ENCODE results near the gene GTPBP8. TPM values are rescaled to one million over a fixed set of nuclear protein-coding genes. Genes with fewer than 3 reads are reported as not detected.

Gene GTPBP8
- total RNA-seq, 1 experiment from 2014 or later = 29.8 TPM

GRCh38 chr3:113021471-113021870 is 30.7 kb downstream of the GTPBP8 start:
- Mint-ChIP-seq H3K36me3 (ENCODE audit: insufficient read depth in 1 of 3, low read depth in 3 of 3) (peaks cover 0 to 23% (median 10%) of the 10 kb centered on the region in 3 experiments; a peak in 6 of 7 replicates), H3K9me3 (peaks cover 2 to 6% of the 10 kb centered on the region in 2 experiments; a peak in 2 of 5 replicates), H3K4me1 (peaks cover 29 to 35% of the 10 kb centered on the region in 2 experiments), H3K27ac (no peak overlapping the region), H3K27me3 (ENCODE audit: low read depth) (no peaks in the 10 kb centered on the region; the same call in none of the 2 replicates), H3K4me3 (no peak overlapping the region)
- no peak overlapping the region for H4K5ac ChIP-seq (ENCODE audit: insufficient read length, low read depth, low read length)
- peaks cover 11% of the 10 kb centered on the region; the same call in 1 of the 2 replicates for H3K79me2 ChIP-seq (ENCODE audit: insufficient read depth, low read length)
- H2AK5ac ChIP-seq (ENCODE audit: insufficient read length, low read length) = no peak overlapping the region
- no CpG with 5 or more reads among the region's 2 CpGs for WGBS (ENCODE audit: extremely low coverage, insufficient read length, low lambda C conversion rate)
- H4K20me1 ChIP-seq (ENCODE audit: control insufficient read depth, insufficient read depth, insufficient read length) = peaks cover 2% of the 10 kb centered on the region
- H2BK5ac ChIP-seq (ENCODE audit: insufficient read length, low read length) = no peak overlapping the region
- H3K14ac ChIP-seq (ENCODE audit: insufficient read depth, low read length) = no peak overlapping the region
- no peak overlapping the region for H2BK12ac ChIP-seq (ENCODE audit: insufficient read length, low read depth, low read length)
- H4K8ac ChIP-seq (replicated peaks; ENCODE audit: insufficient read length, low read depth, low read length) = no peak overlapping the region
- H4K91ac ChIP-seq (ENCODE audit: insufficient read length, low read depth, low read length) = no peak overlapping the region
- H2AFZ ChIP-seq (ENCODE audit: low read length) = no peak overlapping the region
- no peak overlapping the region for H3K23ac ChIP-seq (ENCODE audit: insufficient read length, low read depth, low read length)
- no peaks in the 10 kb centered on the region for H3K27me3 ChIP-seq (ENCODE audit: insufficient read depth, low read length)
- no peaks in the 10 kb centered on the region for H3K79me1 ChIP-seq (ENCODE audit: insufficient read depth, low read depth, low read length, poor library complexity, severe bottlenecking)
- H3K4me1 ChIP-seq (ENCODE audit: insufficient read depth, low read length) = no peaks in the 10 kb centered on the region
- no peak overlapping the region for H3K4me2 ChIP-seq (ENCODE audit: insufficient read depth, insufficient read length, low read length)
- no peak for DNase-seq
- H3K9ac ChIP-seq (ENCODE audit: extremely low read depth, insufficient read length, low read length) = no peak overlapping the region
- no peak overlapping the region for H2BK15ac ChIP-seq (ENCODE audit: low read depth, low read length)
- TF ChIP-seq, protein P1, sequence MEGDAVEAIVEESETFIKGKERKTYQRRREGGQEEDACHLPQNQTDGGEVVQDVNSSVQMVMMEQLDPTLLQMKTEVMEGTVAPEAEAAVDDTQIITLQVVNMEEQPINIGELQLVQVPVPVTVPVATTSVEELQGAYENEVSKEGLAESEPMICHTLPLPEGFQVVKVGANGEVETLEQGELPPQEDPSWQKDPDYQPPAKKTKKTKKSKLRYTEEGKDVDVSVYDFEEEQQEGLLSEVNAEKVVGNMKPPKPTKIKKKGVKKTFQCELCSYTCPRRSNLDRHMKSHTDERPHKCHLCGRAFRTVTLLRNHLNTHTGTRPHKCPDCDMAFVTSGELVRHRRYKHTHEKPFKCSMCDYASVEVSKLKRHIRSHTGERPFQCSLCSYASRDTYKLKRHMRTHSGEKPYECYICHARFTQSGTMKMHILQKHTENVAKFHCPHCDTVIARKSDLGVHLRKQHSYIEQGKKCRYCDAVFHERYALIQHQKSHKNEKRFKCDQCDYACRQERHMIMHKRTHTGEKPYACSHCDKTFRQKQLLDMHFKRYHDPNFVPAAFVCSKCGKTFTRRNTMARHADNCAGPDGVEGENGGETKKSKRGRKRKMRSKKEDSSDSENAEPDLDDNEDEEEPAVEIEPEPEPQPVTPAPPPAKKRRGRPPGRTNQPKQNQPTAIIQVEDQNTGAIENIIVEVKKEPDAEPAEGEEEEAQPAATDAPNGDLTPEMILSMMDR (conservative IDR thresholded peaks at IDR 0.05) = no peak
- no peak overlapping the region for H3T11ph ChIP-seq (ENCODE audit: low read length)
- no peak overlapping the region for H2BK20ac ChIP-seq (ENCODE audit: low read depth, low read length, poor library complexity, severe bottlenecking)
- peaks cover 8% of the 10 kb centered on the region for H3K23me2 ChIP-seq (ENCODE audit: insufficient read length, low read depth, low read length, poor library complexity, severe bottlenecking)
- no peak overlapping the region for H3K27ac ChIP-seq (ENCODE audit: insufficient read length, low read depth, low read length)
- H3K56ac ChIP-seq (ENCODE audit: insufficient read length, low read depth, low read length) = no peak overlapping the region
- no peak overlapping the region for H3K18ac ChIP-seq (ENCODE audit: insufficient read length, low read depth, low read length)
- H2BK120ac ChIP-seq (ENCODE audit: low read depth, low read length, poor library complexity, severe bottlenecking) = no peak overlapping the region
- H3K4ac ChIP-seq (ENCODE audit: low read depth, low read length) = no peak overlapping the region
- no peaks in the 10 kb centered on the region for H3K9me3 ChIP-seq (ENCODE audit: control insufficient read depth, low read depth, low read length)

Measured in H9 (cell line).